Muscle layer of colon (tissue), 2 donors: Measurements from ENCODE around the gene SPATA2.
"Not testable (repeated sequence)": the region's sequence is repeated elsewhere in the genome, so short reads cannot be mapped to it uniquely, and the experiment has no call there.

Experiments
- H3K27ac ChIP-seq: one replicate; pipeline ENCODE4 v1.7.0; 2013; ENCODE audit warnings: low read depth, mild to moderate bottlenecking, low read length, moderate library complexity
- H3K27me3 ChIP-seq, 2 donors: one replicate each; pipeline ENCODE4 v1.7.0; 2013; ENCODE audit warnings: low read length in 2 of 2, mild to moderate bottlenecking in 2 of 2; ENCODE audit not compliant: insufficient read depth in 2 of 2, control insufficient read depth in 1 of 2
- H3K36me3 ChIP-seq: one replicate; pipeline ENCODE4 v1.7.0; 2013; ENCODE audit warnings: mild to moderate bottlenecking, low read length; ENCODE audit not compliant: insufficient read depth
- H3K4me1 ChIP-seq: one replicate; pipeline ENCODE4 v1.7.0; 2013; ENCODE audit warnings: mild to moderate bottlenecking, low read length; ENCODE audit not compliant: insufficient read depth
- H3K4me3 ChIP-seq, 2 donors: one replicate each; pipeline ENCODE4 v1.7.0; 2013; ENCODE audit warnings: low read length in 2 of 2, low read depth in 1 of 2, mild to moderate bottlenecking in 1 of 2, moderate library complexity in 1 of 2
- H3K9ac ChIP-seq: one replicate; pipeline ENCODE4 v1.7.0; 2013; ENCODE audit warnings: low read length
- H3K9me3 ChIP-seq: one replicate; pipeline ENCODE4 v1.7.0; 2013; ENCODE audit warnings: mild to moderate bottlenecking, low read length
- donor health status: abdominal sarcoma.
- donor health status: Adenocarcinoma of cecum.

Gene SPATA2

DNA sequence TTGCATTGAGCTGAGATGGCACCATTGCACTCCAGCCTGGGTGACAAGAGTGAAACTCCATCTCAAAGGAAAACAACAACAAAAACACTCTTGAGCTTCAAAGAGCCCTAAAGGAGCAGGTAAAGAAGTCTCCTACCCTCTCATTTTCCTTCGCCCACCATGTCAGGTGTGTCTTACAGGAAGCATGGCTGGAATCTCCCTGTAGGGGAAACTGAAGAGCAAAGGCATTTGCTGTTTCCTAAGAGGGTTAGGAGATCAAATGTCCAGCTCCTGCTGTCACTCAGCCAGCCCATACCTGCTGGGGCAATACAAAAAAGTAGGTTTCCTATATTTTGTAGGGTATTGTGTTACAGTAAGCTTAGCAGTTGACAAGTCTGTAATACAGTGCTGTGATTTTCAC lies 43.3 kb downstream of the SPATA2 start:
- Histone ChIP-seq H3K4me1 (peaks cover 4% of the 10 kb centered on the region), H3K9ac (no peak overlapping the region), H3K27me3 (no peaks in the 10 kb centered on the region), H3K9me3 (no peaks in the 10 kb centered on the region), H3K27ac (no peak overlapping the region), H3K4me3 (no peak overlapping the region), H3K36me3 (peaks cover 12% of the 10 kb centered on the region)

- H3K9ac ChIP-seq: no peak overlapping the region
- no peak overlapping the region for H3K4me3 ChIP-seq
- no peaks in the 10 kb centered on the region for H3K9me3 ChIP-seq
- H3K27ac ChIP-seq: no peak overlapping the region
- H3K4me1 ChIP-seq: peaks cover 3% of the 10 kb centered on the region
- no peaks in the 10 kb centered on the region for H3K27me3 ChIP-seq
- H3K36me3 ChIP-seq: peaks cover 18% of the 10 kb centered on the region
Measured at GRCh38 chr20:49871391-49871948, 43.9 kb downstream of the SPATA2 start.

GRCh38 chr20:49870261-49870660 lies 45.1 kb downstream of the SPATA2 start:
- Histone ChIP-seq H3K4me1 (no peaks in the 10 kb centered on the region), H3K9ac (no peak overlapping the region), H3K27me3 (no peaks in the 10 kb centered on the region), H3K27ac (no peak overlapping the region), H3K4me3 (no peak overlapping the region), H3K9me3 (no peaks in the 10 kb centered on the region), H3K36me3 (peaks cover 28% of the 10 kb centered on the region)

GRCh38 chr20:49868964-49869363 lies 46.4 kb downstream of the SPATA2 start:
- no peaks in the 10 kb centered on the region for H3K4me1 ChIP-seq
- H3K4me3 ChIP-seq: no peak overlapping the region
- no peak overlapping the region for H3K27ac ChIP-seq
- no peaks in the 10 kb centered on the region for H3K27me3 ChIP-seq
- H3K36me3 ChIP-seq: peaks cover 37% of the 10 kb centered on the region
- no peak overlapping the region for H3K9ac ChIP-seq
- no peaks in the 10 kb centered on the region for H3K9me3 ChIP-seq

- peaks cover 37% of the 10 kb centered on the region for H3K36me3 ChIP-seq
- H3K9ac ChIP-seq: no peak overlapping the region
- H3K9me3 ChIP-seq: no peaks in the 10 kb centered on the region
- no peak overlapping the region for H3K4me3 ChIP-seq
- no peaks in the 10 kb centered on the region for H3K4me1 ChIP-seq
- no peaks in the 10 kb centered on the region for H3K27me3 ChIP-seq
- no peak overlapping the region for H3K27ac ChIP-seq
Measured at GRCh38 chr20:49868538-49868937, 46.8 kb downstream of the SPATA2 start.

GRCh38 chr20:49867453-49868215 lies 47.7 kb downstream of the SPATA2 start:
- peaks cover 37% of the 10 kb centered on the region for H3K36me3 ChIP-seq
- no peaks in the 10 kb centered on the region for H3K27me3 ChIP-seq
- no peak overlapping the region for H3K27ac ChIP-seq
- no peaks in the 10 kb centered on the region for H3K9me3 ChIP-seq
- no peaks in the 10 kb centered on the region for H3K4me1 ChIP-seq
- H3K9ac ChIP-seq: no peak overlapping the region
- H3K4me3 ChIP-seq: no peak overlapping the region

DNA sequence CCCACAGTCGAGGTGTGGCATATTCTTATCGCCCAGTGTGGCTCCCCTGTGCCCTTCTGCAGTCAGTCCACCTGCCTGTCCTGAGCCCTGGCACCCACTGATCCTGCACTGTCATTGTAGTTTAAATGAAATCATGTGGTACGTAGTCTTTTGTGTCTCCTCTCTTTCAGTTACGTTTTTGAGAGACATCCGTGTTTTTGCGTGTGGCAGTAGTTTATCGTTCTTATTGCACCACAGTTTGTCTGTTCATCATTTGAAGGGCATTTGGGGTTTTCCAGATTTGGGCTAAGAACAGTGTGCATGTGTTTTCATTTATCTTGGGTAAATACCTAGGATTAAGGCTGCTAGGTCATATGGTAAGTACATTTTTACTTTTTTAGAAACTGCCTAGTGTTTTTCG lies 49.3 kb downstream of the SPATA2 start:
- H3K27ac ChIP-seq: no peak overlapping the region

DNA sequence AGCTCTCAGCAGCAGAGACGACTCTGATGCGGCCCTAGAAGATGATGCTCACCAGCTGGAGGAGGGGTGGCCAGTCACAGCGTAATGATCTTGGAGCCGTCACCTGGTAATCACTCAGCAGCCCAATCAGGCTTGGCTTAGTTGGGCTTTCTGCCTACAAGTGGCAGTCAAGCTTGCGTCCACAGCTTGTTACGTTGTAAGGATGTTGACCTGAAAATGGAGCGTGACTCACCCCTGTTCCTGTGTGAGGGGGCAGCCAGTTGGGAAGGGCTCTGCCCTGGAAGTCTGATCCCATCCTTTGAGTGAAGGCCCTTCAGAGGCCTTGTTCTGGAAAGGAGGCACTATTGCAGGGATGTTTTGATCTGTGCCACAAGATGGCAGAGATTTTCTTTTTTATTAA lies 49.8 kb downstream of the SPATA2 start:
- H3K27ac ChIP-seq: no peak overlapping the region

More for the DNA sequence above, 49.3 kb downstream of the SPATA2 start:
- peaks cover 41% of the 10 kb centered on the region for H3K36me3 ChIP-seq
- H3K9me3 ChIP-seq: no peaks in the 10 kb centered on the region
- H3K9ac ChIP-seq: no peak overlapping the region
- no peak overlapping the region for H3K4me3 ChIP-seq
- no peaks in the 10 kb centered on the region for H3K27me3 ChIP-seq
- H3K4me1 ChIP-seq: no peaks in the 10 kb centered on the region

GRCh38 chr20:49863666-49864065 lies 51.7 kb downstream of the SPATA2 start:
- Histone ChIP-seq H3K36me3 (peaks cover 44% of the 10 kb centered on the region), H3K9ac (no peak overlapping the region), H3K9me3 (no peaks in the 10 kb centered on the region)

More for the DNA sequence above, 49.8 kb downstream of the SPATA2 start:
- Histone ChIP-seq H3K9ac (no peak overlapping the region), H3K36me3 (peaks cover 44% of the 10 kb centered on the region), H3K9me3 (no peaks in the 10 kb centered on the region), H3K4me3 (no peak overlapping the region), H3K4me1 (no peaks in the 10 kb centered on the region), H3K27me3 (no peaks in the 10 kb centered on the region)

GRCh38 chr20:49862607-49863200 lies 52.6 kb downstream of the SPATA2 start:
- Histone ChIP-seq H3K27me3 (no peaks in the 10 kb centered on the region), H3K4me3 (no peak overlapping the region), H3K36me3 (peaks cover 36% of the 10 kb centered on the region), H3K9me3 (no peaks in the 10 kb centered on the region), H3K9ac (no peak overlapping the region), H3K27ac (no peak overlapping the region), H3K4me1 (no peaks in the 10 kb centered on the region)

More at GRCh38 chr20:49863666-49864065, 51.7 kb downstream of the SPATA2 start:
- Histone ChIP-seq H3K4me1 (no peaks in the 10 kb centered on the region), H3K27me3 (no peaks in the 10 kb centered on the region), H3K27ac (no peak overlapping the region), H3K4me3 (no peak overlapping the region)

GRCh38 chr20:49861232-49861631 lies 54.1 kb downstream of the SPATA2 start:
- H3K4me3 ChIP-seq, H3K27ac ChIP-seq, H3K9me3 ChIP-seq, H3K4me1 ChIP-seq, H3K27me3 ChIP-seq, H3K9ac ChIP-seq: not testable (repeated sequence)
- peaks cover 24% of the 10 kb centered on the region for H3K36me3 ChIP-seq
